B cell (primary cell): ENCODE results near the gene PREP.

Experiments used
- CTCF ChIP-seq: fragments of 200-600 bp; IDR thresholded peaks from one replicate; pipeline ENCODE4 v1.8.0; 2022; ENCODE audit warnings: antibody characterized with exemption, mild to moderate bottlenecking
- EZH2 ChIP-seq: IDR thresholded peaks from 2 replicates; pipeline ENCODE4 v1.6.1; 2012; ENCODE audit warnings: borderline replicate concordance, low read depth, mild to moderate bottlenecking, moderate library complexity, low read length; ENCODE audit not compliant: insufficient read depth, poor library complexity, severe bottlenecking

- TF ChIP-seq CTCF (no peak), EZH2 (no peak)
These were observed 1.4 kb downstream of the PREP start for GRCh38 chr6:105401247-105402089.
